Loucy (cell line): ENCODE data around the gene ZER1.

ENCODE experiments used
- CTCF ChIP-seq: fragments of 200-600 bp; sonication (generic); conservative IDR thresholded peaks from 2 replicates; pipeline ENCODE4 v1.5.1; 2014; ENCODE audit warnings: mild to moderate bottlenecking, antibody characterized with exemption, low read length
- EZH2phosphoT487 ChIP-seq: fragments of 200-600 bp; IDR thresholded peaks from 2 replicates; pipeline ENCODE4 v1.6.1; 2018; ENCODE audit warnings: antibody characterized with exemption, mild to moderate bottlenecking, moderate library complexity, borderline replicate concordance

- TF ChIP-seq CTCF (no peak), EZH2phosphoT487 (no peak)
Observed at GRCh38 chr9:128771745-128772519, at the start of gene ZER1.
